Tibial nerve (tissue), 3 donors: ENCODE results near the gene LRRTM3.

Experiments
- CTCF ChIP-seq, 5 experiments: fragments of 200-600 bp in 3 of 5; fragments of 450-650 bp in 2 of 5; sonication (generic) in 3 of 5; IDR thresholded peaks; one replicate each; pipeline ENCODE4 v1.5.1; 2016 to 2019; ENCODE audit warnings: antibody characterized with exemption in 5 of 5, mild to moderate bottlenecking in 3 of 5, moderate library complexity in 2 of 5
- POLR2A ChIP-seq, 2 donors: fragments of 450-650 bp; IDR thresholded peaks; one replicate each; pipeline ENCODE4 v1.6.1; 2017; ENCODE audit warnings: antibody characterized with exemption in 2 of 2, mild to moderate bottlenecking in 2 of 2, moderate library complexity in 2 of 2

GRCh38 chr10:67049988-67050387 is 124.2 kb downstream of the LRRTM3 start:
- TF ChIP-seq CTCF (IDR thresholded peaks at IDR 0.05) (no peak), POLR2A (IDR thresholded peaks at IDR 0.05) (no peak)
